Lung (tissue), 12 donors: ENCODE measurements around the gene PCK1. TPM values are rescaled to one million over a fixed set of nuclear protein-coding genes. Genes with fewer than 3 reads are reported as not detected.

Experiments
- ATAC-seq: fragments of 200-7000 bp; cut with Tn5 transposase; one replicate; pipeline ENCODE4 v1.9.1; 2020; ENCODE audit warnings: moderate number of reproducible peaks; ENCODE audit not compliant: insufficient read depth, low FRiP score
- DNase-seq, 3 donors: peaks; one replicate each; pipeline ENCODE4 v3.0.0-alpha.2; 2013 to 2017
- H3K27ac ChIP-seq, 2 donors: one replicate each; pipeline ENCODE4 v1.5.1; 2013; ENCODE audit warnings: mild to moderate bottlenecking in 2 of 2, moderate library complexity in 2 of 2, control low read depth in 1 of 2, inconsistent platforms in 1 of 2, low read depth in 1 of 2, low read length in 1 of 2
- H3K27me3 ChIP-seq, 3 donors: one replicate each; pipeline ENCODE4 v1.5.1; 2013; ENCODE audit warnings: low read length in 2 of 3; ENCODE audit not compliant: control insufficient read depth in 3 of 3, insufficient read depth in 3 of 3
- H3K36me3 ChIP-seq, 4 donors: one replicate each; pipeline ENCODE4 v1.5.1; 2013; ENCODE audit warnings: low read length in 4 of 4, mild to moderate bottlenecking in 1 of 4, moderate library complexity in 1 of 4; ENCODE audit not compliant: control insufficient read depth in 4 of 4, insufficient read depth in 4 of 4
- H3K4me1 ChIP-seq, 5 donors: one replicate each; pipeline ENCODE4 v1.5.1; 2013; ENCODE audit warnings: low read length in 5 of 5, mild to moderate bottlenecking in 2 of 5, moderate library complexity in 1 of 5; ENCODE audit not compliant: control insufficient read depth in 5 of 5, insufficient read depth in 5 of 5
- H3K4me3 ChIP-seq: one replicate; pipeline ENCODE4 v1.5.1; 2013; ENCODE audit warnings: mild to moderate bottlenecking, control low read depth, moderate library complexity
- H3K9ac ChIP-seq, 2 donors: one replicate each; pipeline ENCODE4 v1.5.1; 2013; ENCODE audit warnings: low read length in 2 of 2, control low read depth in 1 of 2; ENCODE audit not compliant: insufficient read depth in 1 of 2
- H3K9me3 ChIP-seq, 4 donors: one replicate each; pipeline ENCODE4 v1.5.1; 2013; ENCODE audit warnings: low read length in 3 of 4, mild to moderate bottlenecking in 1 of 4, moderate library complexity in 1 of 4; ENCODE audit not compliant: control insufficient read depth in 4 of 4, insufficient read depth in 3 of 4
- WGBS, 2 donors: extraction: QIAGEN DNeasy Blood & Tissue Kit; methylation state at CpG; one replicate each; pipeline ENCODE4 v1.1.7; 2013; 5-methylcytosine and 5-hydroxymethylcytosine counted together
- polyA plus RNA-seq, 2 donors: library from polyadenylated mRNA; stranded (reverse); fragments of 200-250 nt; gene quantifications; one replicate each; pipeline ENCODE4 v1.2.1, GENCODE V29; 2013
- total RNA-seq, 2 donors: library from RNA; depleted of rRNA in 1 of 2; stranded (reverse); fragments of >200 nt in 1 of 2; gene quantifications; one replicate each; pipeline ENCODE4 v1.2.1, GENCODE V29; 2014 to 2021
- TF ChIP-seq, protein P1 (sequence below): IDR thresholded peaks from 2 replicates; pipeline ENCODE4 v1.5.1; 2012; ENCODE audit warnings: mild to moderate bottlenecking; ENCODE audit errors: control extremely low read depth, extremely low read depth
- donor health status: control.
- donor health status: control.
- donor health status: Bipolar disorder and iron deficiency.
- donor health status: healthy.
- donor health status: DM: yes; HTN: yes; CAD: no.

The PCK1 gene
- total and polyA plus RNA-seq, 4 donors = 0.05 to 1.7 (median 0.55) TPM

DNA sequence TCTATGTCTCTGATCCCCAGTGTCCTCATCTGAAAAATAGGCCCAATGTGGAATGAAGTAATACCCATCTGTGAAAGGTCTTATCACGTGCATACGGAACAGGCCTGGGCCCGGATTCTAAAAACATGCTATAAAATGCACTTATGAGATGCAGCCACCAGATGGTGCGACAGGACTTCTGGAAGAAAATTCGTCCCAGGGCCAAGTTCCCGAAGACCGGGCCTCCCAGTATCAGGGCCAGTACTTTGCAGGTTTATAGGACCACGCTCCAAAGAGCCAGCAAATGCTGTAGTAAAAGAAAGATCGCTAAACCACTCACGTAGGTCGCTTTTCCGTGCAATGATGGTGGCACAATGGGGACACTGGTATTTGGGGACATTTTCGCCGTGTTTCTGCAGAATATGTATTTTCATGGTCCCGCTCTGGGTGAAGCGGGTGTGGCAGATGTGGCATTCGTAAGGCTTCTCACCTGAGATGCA, 46.6 kb upstream of the PCK1 start:
- Histone ChIP-seq H3K36me3 (no peaks in the 10 kb centered on the region), H3K9ac (no peak overlapping the region), H3K27me3 (no peaks in the 10 kb centered on the region), H3K27ac (no peak overlapping the region), H3K4me3 (no peak overlapping the region), H3K4me1 (peaks cover 0 to 5% (median 0%) of the 10 kb centered on the region in 5 donors), H3K9me3 (no peaks in the 10 kb centered on the region)
- peak; percentile 72 to 85 (median 81) for DNase-seq
- ATAC-seq = peak; percentile 68
- WGBS, 2 donors = 42 to 48% methylated on average over 17 of the region's 17 CpGs
- TF ChIP-seq, protein P1, sequence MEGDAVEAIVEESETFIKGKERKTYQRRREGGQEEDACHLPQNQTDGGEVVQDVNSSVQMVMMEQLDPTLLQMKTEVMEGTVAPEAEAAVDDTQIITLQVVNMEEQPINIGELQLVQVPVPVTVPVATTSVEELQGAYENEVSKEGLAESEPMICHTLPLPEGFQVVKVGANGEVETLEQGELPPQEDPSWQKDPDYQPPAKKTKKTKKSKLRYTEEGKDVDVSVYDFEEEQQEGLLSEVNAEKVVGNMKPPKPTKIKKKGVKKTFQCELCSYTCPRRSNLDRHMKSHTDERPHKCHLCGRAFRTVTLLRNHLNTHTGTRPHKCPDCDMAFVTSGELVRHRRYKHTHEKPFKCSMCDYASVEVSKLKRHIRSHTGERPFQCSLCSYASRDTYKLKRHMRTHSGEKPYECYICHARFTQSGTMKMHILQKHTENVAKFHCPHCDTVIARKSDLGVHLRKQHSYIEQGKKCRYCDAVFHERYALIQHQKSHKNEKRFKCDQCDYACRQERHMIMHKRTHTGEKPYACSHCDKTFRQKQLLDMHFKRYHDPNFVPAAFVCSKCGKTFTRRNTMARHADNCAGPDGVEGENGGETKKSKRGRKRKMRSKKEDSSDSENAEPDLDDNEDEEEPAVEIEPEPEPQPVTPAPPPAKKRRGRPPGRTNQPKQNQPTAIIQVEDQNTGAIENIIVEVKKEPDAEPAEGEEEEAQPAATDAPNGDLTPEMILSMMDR = peak; percentile 83

DNA sequence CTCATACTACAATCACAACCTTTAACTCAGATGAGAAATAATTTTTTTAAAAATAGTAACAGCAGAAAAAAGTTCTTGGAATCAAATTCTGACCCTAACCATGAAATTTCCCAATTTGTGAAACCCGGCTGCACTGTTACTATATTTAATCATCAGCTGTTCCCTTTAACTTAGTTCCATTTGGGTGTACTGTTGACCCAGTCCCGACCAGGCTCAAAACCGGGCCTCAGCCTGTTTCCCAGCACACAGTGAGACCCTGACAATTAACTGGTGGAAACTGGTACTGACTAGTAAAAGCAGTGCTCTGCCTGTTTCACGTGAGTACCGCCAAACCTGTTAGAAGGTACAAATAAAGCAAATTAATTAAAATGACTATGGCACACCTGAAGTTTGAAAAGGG, 43.0 kb upstream of the PCK1 start:
- H3K27me3 ChIP-seq = no peaks in the 10 kb centered on the region
- ATAC-seq (no peak), DNase-seq (no peak)
- 86 to 88% methylated on average over 5 of the region's 5 CpGs for WGBS, 2 donors
- no peak overlapping the region for H3K27ac ChIP-seq
- no peaks in the 10 kb centered on the region for H3K36me3 ChIP-seq
- H3K4me3 ChIP-seq = no peak overlapping the region
- H3K9ac ChIP-seq = no peak overlapping the region
- H3K9me3 ChIP-seq = no peaks in the 10 kb centered on the region
- H3K4me1 ChIP-seq = peaks cover 0 to 4% (median 0%) of the 10 kb centered on the region in 5 donors
- TF ChIP-seq, protein P1 = no peak

DNA sequence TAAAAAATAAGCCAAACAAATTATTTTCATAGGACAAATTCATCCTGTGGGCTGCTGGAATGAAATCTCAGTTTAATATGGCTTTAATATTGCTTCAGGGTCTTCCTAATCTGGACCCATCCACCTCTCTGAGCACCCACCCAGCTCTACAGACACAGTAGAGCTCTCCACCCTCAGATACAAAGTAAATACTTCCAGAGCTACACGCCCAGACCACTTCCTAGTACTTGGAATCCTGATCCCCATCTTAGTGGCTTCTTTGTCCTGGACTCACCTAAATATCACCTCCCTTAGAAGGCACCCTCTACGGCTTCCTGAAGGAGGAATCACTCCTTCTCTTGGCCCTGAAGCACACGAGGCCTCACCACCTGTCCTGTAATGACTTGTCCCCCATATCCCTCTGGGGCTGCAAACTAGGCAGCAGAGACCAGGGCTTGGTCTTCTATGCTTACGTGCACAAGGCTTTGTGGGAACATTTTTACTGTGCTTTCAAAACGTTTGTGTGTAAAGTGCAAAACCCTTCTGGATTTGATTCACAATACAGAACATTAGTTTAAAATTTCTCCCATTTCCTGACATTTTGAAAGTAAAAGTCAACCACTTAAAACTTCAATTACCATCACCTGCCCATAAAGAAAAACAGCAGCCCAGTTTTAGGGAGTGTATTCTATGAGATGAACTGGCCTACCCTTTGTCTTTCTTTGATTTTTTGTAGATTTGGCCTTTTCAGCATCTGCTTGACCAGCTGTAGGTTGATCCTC, 38.4 kb upstream of the PCK1 start:
- 57 to 70% methylated on average over 5 of the region's 5 CpGs for WGBS, 2 donors
- ATAC-seq = no peak
- H3K4me3 ChIP-seq = no peak overlapping the region

More for the DNA sequence above, 38.4 kb upstream of the PCK1 start:
- Histone ChIP-seq H3K9me3 (no peaks in the 10 kb centered on the region), H3K9ac (no peak overlapping the region), H3K4me1 (peaks cover 0 to 3% (median 0%) of the 10 kb centered on the region in 5 donors), H3K27me3 (no peaks in the 10 kb centered on the region), H3K36me3 (no peaks in the 10 kb centered on the region), H3K27ac (no peak overlapping the region)
- no peak for DNase-seq
- TF ChIP-seq, protein P1 = no peak
